Colon (tissue), 2 donors: Measurements from ENCODE around the gene LDLRAD3.

Experiments used
- FAIRE-seq: peaks from 2 replicates; lab custom pipeline; 2012; peaks lifted over from hg19 to GRCh38; lab: Jason Lieb, UNC
- donor health status: control.
- donor health status: control.

LDLRAD3 gene

GRCh38 chr11:36213393-36213840 lies 269.6 kb downstream of the LDLRAD3 start:
- FAIRE-seq: no peak

- no peak for FAIRE-seq
These were observed 270.6 kb downstream of the LDLRAD3 start for GRCh38 chr11:36214480-36214879.

- FAIRE-seq: no peak
These were observed 271.3 kb downstream of the LDLRAD3 start for GRCh38 chr11:36214976-36215692.

GRCh38 chr11:36215693-36216060 lies 271.8 kb downstream of the LDLRAD3 start:
- FAIRE-seq: no peak

GRCh38 chr11:36216061-36216615 lies 272.3 kb downstream of the LDLRAD3 start:
- no peak for FAIRE-seq

- no peak for FAIRE-seq
These were observed 274.5 kb downstream of the LDLRAD3 start for GRCh38 chr11:36218283-36218921.

GRCh38 chr11:36219996-36220395 lies 276.1 kb downstream of the LDLRAD3 start:
- FAIRE-seq: no peak

GRCh38 chr11:36222831-36223635 lies 279.2 kb downstream of the LDLRAD3 start:
- no peak for FAIRE-seq

GRCh38 chr11:36224209-36224882 lies 280.5 kb downstream of the LDLRAD3 start:
- no peak for FAIRE-seq

GRCh38 chr11:36227044-36227443 lies 283.2 kb downstream of the LDLRAD3 start:
- FAIRE-seq: no peak

- no peak for FAIRE-seq
These were observed 284.8 kb downstream of the LDLRAD3 start for GRCh38 chr11:36228689-36229088.

GRCh38 chr11:36229091-36229705 lies 285.3 kb downstream of the LDLRAD3 start:
- FAIRE-seq: no peak

- FAIRE-seq: no peak
These were observed 287.2 kb downstream of the LDLRAD3 start for GRCh38 chr11:36230779-36231699.

- no peak for FAIRE-seq
These were observed 289.3 kb downstream of the LDLRAD3 start for GRCh38 chr11:36233204-36233603.

- no peak for FAIRE-seq
These were observed 291.0 kb downstream of the LDLRAD3 start for GRCh38 chr11:36234825-36235224.

GRCh38 chr11:36235750-36236149 lies 291.9 kb downstream of the LDLRAD3 start:
- no peak for FAIRE-seq

- no peak for FAIRE-seq
These were observed 293.5 kb downstream of the LDLRAD3 start for GRCh38 chr11:36237391-36237790.

GRCh38 chr11:36238036-36238631 lies 294.3 kb downstream of the LDLRAD3 start:
- FAIRE-seq: no peak

- FAIRE-seq: no peak
These were observed 295.0 kb downstream of the LDLRAD3 start for GRCh38 chr11:36238881-36239280.

- FAIRE-seq: no peak
These were observed 295.8 kb downstream of the LDLRAD3 start for GRCh38 chr11:36239636-36240035.
